ENCODE results near the gene ANOS1. TPM values are rescaled to one million over a fixed set of nuclear protein-coding genes. Genes with fewer than 3 reads are reported as not detected.
"Not testable (repeated sequence)": the region's sequence is repeated elsewhere in the genome, so short reads cannot be mapped to it uniquely, and the experiment has no call there.

The ANOS1 gene
- 1.1 TPM for polyA plus RNA-seq (2013)

GRCh38 chrX:8731559-8732395 is at the start of gene ANOS1:
Gene ANOS1, minus strand, starts transcription at chrX:8732137. Its CDS starts 101 bp downstream, at chrX:8732036.
- H3K36me3 ChIP-seq (ENCODE audit: control insufficient read depth in 4 of 4, insufficient read depth in 4 of 4, low read length in 3 of 4), result no peaks in the 10 kb centered on the region
- H3K27me3 ChIP-seq (replicated peaks in 2 of 5; ENCODE audit: control insufficient read depth in 4 of 5, insufficient read depth in 5 of 5, low read length in 4 of 5), result peaks cover 0 to 52% (median 10%) of the 10 kb centered on the region in 5 experiments
- peak in 2 of 3 donors; percentile 25 to 44 for DNase-seq
- CTCF ChIA-PET, result interaction anchor here (2.1 kb wide), 1 partner anchor 10 kb away, joined by 8 read pairs; no protein-coding TSS in a partner anchor
- peak within 1 kb of the TSS in 6 of 7 experiments; percentile 26 to 75 (median 56) for H3K4me3 ChIP-seq (ENCODE audit: control insufficient read depth in 1 of 7, extremely low read depth in 1 of 7, insufficient read depth in 4 of 7, low read depth in 2 of 7, low read length in 6 of 7)
- POLR2A ChIA-PET, result no interaction called here
- peaks cover 0 to 39% (median 19%) of the 10 kb centered on the region in 4 experiments for H3K4me1 ChIP-seq (ENCODE audit: control extremely low read depth in 1 of 4, control insufficient read depth in 4 of 4, insufficient read depth in 4 of 4, low read length in 3 of 4)
- H3K9me3 ChIP-seq (ENCODE audit: control extremely low read depth in 1 of 5, control insufficient read depth in 4 of 5, insufficient read depth in 2 of 5, low read depth in 1 of 5, low read length in 4 of 5), result no peaks in the 10 kb centered on the region
- WGBS (ENCODE audit: insufficient coverage), result 1% methylated on average over 63 of the region's 88 CpGs
- no peak within 1 kb of the TSS for H3K27ac ChIP-seq (ENCODE audit: insufficient read depth in 1 of 2, low read depth in 1 of 2, low read length in 2 of 2, poor library complexity in 1 of 2, severe bottlenecking in 2 of 2)

DNA sequence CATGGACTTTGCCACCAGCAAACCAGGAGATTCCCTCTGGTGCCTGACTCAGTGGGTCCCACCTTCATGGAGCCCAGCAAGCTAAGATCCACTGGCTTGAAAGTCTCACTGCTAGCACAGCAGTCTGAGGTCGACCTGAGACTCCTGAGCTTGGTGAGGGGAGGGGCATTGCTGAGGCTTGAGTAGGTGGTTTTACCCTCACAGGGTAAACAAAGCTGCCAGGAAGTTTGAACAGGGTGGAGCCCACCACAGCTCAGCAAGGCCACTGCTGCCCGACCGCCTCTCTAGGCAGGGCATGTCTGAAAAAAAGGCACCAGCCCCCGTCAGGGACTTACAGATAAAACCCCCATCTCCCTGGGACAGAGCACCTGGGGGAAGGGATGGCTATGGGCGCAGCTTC is 41.2 kb upstream of the ANOS1 start:
- WGBS (ENCODE audit: insufficient coverage), result 68% methylated on average over 3 of the region's 5 CpGs
- ChIA-PET CTCF (no interaction called here), POLR2A (no interaction called here)
- H3K9me3 ChIP-seq (ENCODE audit: control extremely low read depth in 1 of 5, control insufficient read depth in 4 of 5, insufficient read depth in 2 of 5, low read depth in 1 of 5, low read length in 4 of 5), result no peaks in the 10 kb centered on the region
- H3K4me1 ChIP-seq (ENCODE audit: control extremely low read depth in 1 of 4, control insufficient read depth in 4 of 4, insufficient read depth in 4 of 4, low read length in 3 of 4), result no peaks in the 10 kb centered on the region
- H3K27me3 ChIP-seq (replicated peaks in 2 of 5; ENCODE audit: control insufficient read depth in 4 of 5, insufficient read depth in 5 of 5, low read length in 4 of 5), result peaks cover 0 to 9% (median 0%) of the 10 kb centered on the region in 5 experiments
- H3K36me3 ChIP-seq (ENCODE audit: control insufficient read depth in 4 of 4, insufficient read depth in 4 of 4, low read length in 3 of 4), result no peaks in the 10 kb centered on the region
- no peak overlapping the region for H3K27ac ChIP-seq (ENCODE audit: insufficient read depth in 1 of 2, low read depth in 1 of 2, low read length in 2 of 2, poor library complexity in 1 of 2, severe bottlenecking in 2 of 2)
- DNase-seq, result no peak
- H3K4me3 ChIP-seq (ENCODE audit: control insufficient read depth in 1 of 7, extremely low read depth in 1 of 7, insufficient read depth in 4 of 7, low read depth in 2 of 7, low read length in 6 of 7), result no peak overlapping the region

GRCh38 chrX:8760021-8760420 is 28.1 kb upstream of the ANOS1 start:
- H3K9me3 ChIP-seq (ENCODE audit: control extremely low read depth in 1 of 5, control insufficient read depth in 4 of 5, insufficient read depth in 2 of 5, low read depth in 1 of 5, low read length in 4 of 5), result no peaks in the 10 kb centered on the region
- H3K27ac ChIP-seq (ENCODE audit: insufficient read depth in 1 of 2, low read depth in 1 of 2, low read length in 2 of 2, poor library complexity in 1 of 2, severe bottlenecking in 2 of 2), result no peak overlapping the region
- ChIA-PET POLR2A (no interaction called here), CTCF (no interaction called here)
- H3K27me3 ChIP-seq (replicated peaks in 2 of 5; ENCODE audit: control insufficient read depth in 4 of 5, insufficient read depth in 5 of 5, low read length in 4 of 5), result peaks cover 0 to 4% (median 0%) of the 10 kb centered on the region in 5 experiments
- H3K4me3 ChIP-seq (ENCODE audit: control insufficient read depth in 1 of 7, extremely low read depth in 1 of 7, insufficient read depth in 4 of 7, low read depth in 2 of 7, low read length in 6 of 7), result no peak overlapping the region
- DNase-seq, result no peak
- H3K4me1 ChIP-seq (ENCODE audit: control extremely low read depth in 1 of 4, control insufficient read depth in 4 of 4, insufficient read depth in 4 of 4, low read length in 3 of 4), result no peaks in the 10 kb centered on the region
- no peaks in the 10 kb centered on the region for H3K36me3 ChIP-seq (ENCODE audit: control insufficient read depth in 4 of 4, insufficient read depth in 4 of 4, low read length in 3 of 4)
- no CpG with 5 or more reads among the region's 2 CpGs for WGBS (ENCODE audit: insufficient coverage)

DNA sequence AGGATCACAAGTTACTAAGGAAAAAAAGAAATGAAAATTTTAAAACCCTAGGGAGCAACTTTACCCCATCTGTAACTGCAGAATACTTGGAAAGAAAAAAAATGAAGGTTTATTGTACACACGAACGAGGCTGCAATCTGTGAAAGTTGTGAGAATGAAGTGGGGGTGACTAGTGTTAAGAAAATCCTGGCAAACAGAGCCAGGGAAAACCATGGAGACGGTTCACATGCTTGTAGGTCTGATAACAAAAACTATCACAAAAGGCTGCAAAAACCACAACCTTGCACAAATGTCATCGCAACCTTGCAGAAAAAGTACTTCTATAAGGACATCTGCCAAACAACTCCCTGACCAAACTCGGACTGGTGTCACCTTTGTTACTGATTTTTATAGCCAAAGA is 26.8 kb upstream of the ANOS1 start:
- H3K27ac ChIP-seq (ENCODE audit: insufficient read depth in 1 of 2, low read depth in 1 of 2, low read length in 2 of 2, poor library complexity in 1 of 2, severe bottlenecking in 2 of 2); H3K4me3 ChIP-seq (ENCODE audit: control insufficient read depth in 1 of 7, extremely low read depth in 1 of 7, insufficient read depth in 4 of 7, low read depth in 2 of 7, low read length in 6 of 7); CTCF ChIA-PET; H3K27me3 ChIP-seq (replicated peaks in 2 of 5; ENCODE audit: control insufficient read depth in 4 of 5, insufficient read depth in 5 of 5, low read length in 4 of 5); DNase-seq; H3K36me3 ChIP-seq (ENCODE audit: control insufficient read depth in 4 of 4, insufficient read depth in 4 of 4, low read length in 3 of 4); H3K4me1 ChIP-seq (ENCODE audit: control extremely low read depth in 1 of 4, control insufficient read depth in 4 of 4, insufficient read depth in 4 of 4, low read length in 3 of 4); POLR2A ChIA-PET; H3K9me3 ChIP-seq (ENCODE audit: control extremely low read depth in 1 of 5, control insufficient read depth in 4 of 5, insufficient read depth in 2 of 5, low read depth in 1 of 5, low read length in 4 of 5): not testable (repeated sequence)
- WGBS (ENCODE audit: insufficient coverage), result no CpG with 5 or more reads among the region's 5 CpGs

- DNase-seq; POLR2A ChIA-PET; CTCF ChIA-PET; H3K4me1 ChIP-seq (ENCODE audit: control extremely low read depth in 1 of 4, control insufficient read depth in 4 of 4, insufficient read depth in 4 of 4, low read length in 3 of 4); H3K27me3 ChIP-seq (replicated peaks in 2 of 5; ENCODE audit: control insufficient read depth in 4 of 5, insufficient read depth in 5 of 5, low read length in 4 of 5); H3K36me3 ChIP-seq (ENCODE audit: control insufficient read depth in 4 of 4, insufficient read depth in 4 of 4, low read length in 3 of 4); H3K9me3 ChIP-seq (ENCODE audit: control extremely low read depth in 1 of 5, control insufficient read depth in 4 of 5, insufficient read depth in 2 of 5, low read depth in 1 of 5, low read length in 4 of 5); H3K4me3 ChIP-seq (ENCODE audit: control insufficient read depth in 1 of 7, extremely low read depth in 1 of 7, insufficient read depth in 4 of 7, low read depth in 2 of 7, low read length in 6 of 7); H3K27ac ChIP-seq (ENCODE audit: insufficient read depth in 1 of 2, low read depth in 1 of 2, low read length in 2 of 2, poor library complexity in 1 of 2, severe bottlenecking in 2 of 2): not testable (repeated sequence)
- 93% methylated on average over 3 of the region's 7 CpGs for WGBS (ENCODE audit: insufficient coverage)
Observed at GRCh38 chrX:8757609-8758389, 25.9 kb upstream of the ANOS1 start.

DNA sequence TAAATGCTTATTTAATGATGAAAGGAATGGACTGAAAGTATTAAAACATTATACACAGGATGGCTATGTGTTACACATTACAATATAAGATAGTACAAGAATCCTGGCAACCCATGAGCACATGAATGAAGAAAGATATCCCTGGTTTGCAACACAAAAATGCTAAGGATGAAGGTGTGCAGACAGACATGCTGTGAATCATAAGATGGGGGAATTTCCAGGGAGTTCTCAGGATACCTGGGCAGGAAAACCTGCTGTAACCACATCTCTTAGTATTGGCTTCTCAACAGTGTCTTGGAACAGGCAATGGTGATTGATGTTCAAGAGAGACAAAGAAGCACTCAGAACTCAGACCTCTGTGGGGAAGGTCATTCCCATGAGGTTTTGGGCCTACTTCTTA is 23.9 kb upstream of the ANOS1 start:
- no peak for DNase-seq
- Histone ChIP-seq H3K4me1 (ENCODE audit: control extremely low read depth in 1 of 4, control insufficient read depth in 4 of 4, insufficient read depth in 4 of 4, low read length in 3 of 4) (no peaks in the 10 kb centered on the region), H3K36me3 (ENCODE audit: control insufficient read depth in 4 of 4, insufficient read depth in 4 of 4, low read length in 3 of 4) (no peaks in the 10 kb centered on the region), H3K4me3 (ENCODE audit: control insufficient read depth in 1 of 7, extremely low read depth in 1 of 7, insufficient read depth in 4 of 7, low read depth in 2 of 7, low read length in 6 of 7) (no peak overlapping the region), H3K27me3 (replicated peaks in 2 of 5; ENCODE audit: control insufficient read depth in 4 of 5, insufficient read depth in 5 of 5, low read length in 4 of 5) (peaks cover 0 to 2% (median 0%) of the 10 kb centered on the region in 5 experiments), H3K27ac (ENCODE audit: insufficient read depth in 1 of 2, low read depth in 1 of 2, low read length in 2 of 2, poor library complexity in 1 of 2, severe bottlenecking in 2 of 2) (no peak overlapping the region), H3K9me3 (ENCODE audit: control extremely low read depth in 1 of 5, control insufficient read depth in 4 of 5, insufficient read depth in 2 of 5, low read depth in 1 of 5, low read length in 4 of 5) (no peaks in the 10 kb centered on the region)
- CTCF ChIA-PET, result interaction anchor here (0.7 kb wide), 1 partner anchor 14 kb away, joined by 3 read pairs; no protein-coding TSS in a partner anchor
- POLR2A ChIA-PET, result no interaction called here

- DNase-seq, result peak in 2 of 3 donors; percentile 50 to 51
- peaks cover 0 to 3% (median 2%) of the 10 kb centered on the region in 5 experiments for H3K27me3 ChIP-seq (replicated peaks in 2 of 5; ENCODE audit: control insufficient read depth in 4 of 5, insufficient read depth in 5 of 5, low read length in 4 of 5)
- ChIA-PET CTCF (interaction anchor here (0.7 to 1.1 kb wide), 2 partner anchors 14 to 61 kb away, joined by 3 read pairs; no protein-coding TSS in a partner anchor), POLR2A (no interaction called here)
- no peaks in the 10 kb centered on the region for H3K9me3 ChIP-seq (ENCODE audit: control extremely low read depth in 1 of 5, control insufficient read depth in 4 of 5, insufficient read depth in 2 of 5, low read depth in 1 of 5, low read length in 4 of 5)
- no peaks in the 10 kb centered on the region for H3K36me3 ChIP-seq (ENCODE audit: control insufficient read depth in 4 of 4, insufficient read depth in 4 of 4, low read length in 3 of 4)
- 100% methylated on average over 2 of the region's 4 CpGs for WGBS (ENCODE audit: insufficient coverage)
- no peak overlapping the region for H3K27ac ChIP-seq (ENCODE audit: insufficient read depth in 1 of 2, low read depth in 1 of 2, low read length in 2 of 2, poor library complexity in 1 of 2, severe bottlenecking in 2 of 2)
- no peaks in the 10 kb centered on the region for H3K4me1 ChIP-seq (ENCODE audit: control extremely low read depth in 1 of 4, control insufficient read depth in 4 of 4, insufficient read depth in 4 of 4, low read length in 3 of 4)
- H3K4me3 ChIP-seq (ENCODE audit: control insufficient read depth in 1 of 7, extremely low read depth in 1 of 7, insufficient read depth in 4 of 7, low read depth in 2 of 7, low read length in 6 of 7), result no peak overlapping the region
Observed at GRCh38 chrX:8755116-8755515, 23.2 kb upstream of the ANOS1 start.

Data from common myeloid progenitor, CD34-positive (primary cell).